SHP77 treated with DMSO at 0.1 percent for 48 hours (cell line): Measurements from ENCODE around the gene FAM98A.

Experiments
- DNase-seq: peaks from one replicate; lab custom pipeline; 2025; lab: John Stamatoyannopoulos, UW

The FAM98A gene

GRCh38 chr2:33599175-33599942, at the start of gene FAM98A:
FAM98A (minus strand) TSS chr2:33599299; CDS start chr2:33599221, 78 bp downstream.
- peak; percentile 98 for DNase-seq

DNA sequence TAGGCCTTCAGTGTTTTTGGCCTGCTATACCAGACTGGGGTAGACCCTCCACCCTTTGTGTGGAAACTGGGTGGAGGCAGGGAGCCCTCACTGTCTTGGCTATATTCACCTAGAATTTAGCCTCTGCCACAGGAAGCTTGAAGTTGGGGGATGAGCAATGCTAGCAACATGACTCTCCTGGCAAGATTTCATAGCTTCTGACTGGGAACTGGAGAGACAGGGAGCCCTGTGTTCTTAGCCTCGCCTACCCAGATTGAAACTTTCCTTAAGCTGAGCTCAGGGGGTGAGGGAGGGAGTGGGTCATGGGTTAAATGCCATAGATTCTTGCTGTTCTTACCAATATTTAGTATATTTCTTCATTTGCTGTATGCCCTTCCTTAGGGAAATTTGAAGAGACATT, 46.8 kb upstream of the FAM98A start:
- no peak for DNase-seq

GRCh38 chr2:33644215-33644614, 45.1 kb upstream of the FAM98A start:
- DNase-seq: no peak

DNA sequence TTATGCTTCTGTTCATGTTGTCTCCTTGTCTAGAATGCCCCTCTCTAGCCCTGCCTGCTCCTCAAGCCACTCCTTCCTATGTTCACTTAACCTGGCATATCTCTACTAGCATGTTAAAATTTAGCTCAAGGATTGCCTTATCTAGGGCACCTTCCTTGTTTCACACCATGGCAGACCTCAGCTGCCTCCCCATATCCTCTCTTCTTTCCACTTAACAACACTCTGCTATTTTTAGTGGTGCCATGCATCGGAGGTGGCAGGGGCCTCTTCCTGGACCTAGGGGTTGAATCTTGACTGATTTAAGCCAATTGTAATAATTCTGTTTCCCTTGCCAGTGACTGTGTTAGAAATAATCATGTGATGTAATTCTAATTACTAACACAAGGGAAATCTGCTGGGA, 36.9 kb upstream of the FAM98A start:
- DNase-seq: no peak

DNA sequence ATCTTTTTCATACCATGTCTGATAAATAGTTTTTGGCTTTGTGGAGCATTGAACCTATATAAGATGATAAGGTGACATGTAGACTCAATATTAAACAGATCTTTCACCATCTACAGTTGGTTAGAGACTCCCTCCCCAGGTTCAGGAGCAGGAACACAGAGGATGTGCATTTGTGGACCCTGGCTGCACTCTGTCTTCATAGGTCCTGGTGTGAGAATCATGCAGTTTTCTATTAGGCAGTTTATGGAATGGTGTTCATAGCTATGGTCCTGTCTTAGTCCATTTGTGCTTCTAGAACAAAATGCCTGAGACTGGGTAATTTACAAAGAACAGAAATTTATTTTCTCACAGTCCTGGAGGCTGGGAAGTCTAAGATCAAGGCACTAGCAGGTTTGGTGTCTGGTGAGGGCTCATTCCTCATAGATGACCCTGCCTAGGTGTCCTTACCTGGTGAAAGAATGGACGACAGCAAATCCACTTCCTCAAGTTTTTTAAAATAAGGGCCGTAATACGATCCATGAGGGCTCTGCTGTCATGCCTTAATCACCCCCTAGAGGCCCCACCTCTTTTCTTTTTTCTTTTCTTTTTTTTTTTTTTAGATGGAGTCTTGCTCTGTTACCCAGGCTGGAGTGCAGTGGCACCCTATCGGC, 35.3 kb upstream of the FAM98A start:
- DNase-seq: no peak

GRCh38 chr2:33633315-33633714, 34.2 kb upstream of the FAM98A start:
- no peak for DNase-seq

GRCh38 chr2:33632831-33633230, 33.7 kb upstream of the FAM98A start:
- no peak for DNase-seq

GRCh38 chr2:33628031-33628827, 29.1 kb upstream of the FAM98A start:
- no peak for DNase-seq

DNA sequence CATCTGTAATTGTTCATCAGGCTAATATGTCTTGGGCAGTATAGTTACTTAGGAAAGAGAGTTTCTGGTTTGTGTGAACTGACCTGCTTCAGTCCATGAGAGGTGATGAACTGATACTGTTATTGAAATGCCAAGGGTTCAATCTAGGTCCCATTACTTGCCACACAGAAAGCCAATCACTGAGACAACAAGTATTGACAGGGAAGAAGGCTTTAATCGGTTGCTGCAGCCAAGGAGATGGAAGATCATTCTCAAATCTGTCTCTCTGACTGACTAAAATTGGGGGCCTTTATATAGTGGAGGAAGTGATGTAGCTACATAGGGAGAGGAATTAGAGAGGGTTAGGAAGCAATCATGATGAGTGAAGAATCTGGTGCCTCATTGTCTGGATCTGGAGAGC, 19.9 kb upstream of the FAM98A start:
- no peak for DNase-seq

GRCh38 chr2:33617989-33618388, 18.9 kb upstream of the FAM98A start:
- no peak for DNase-seq

DNA sequence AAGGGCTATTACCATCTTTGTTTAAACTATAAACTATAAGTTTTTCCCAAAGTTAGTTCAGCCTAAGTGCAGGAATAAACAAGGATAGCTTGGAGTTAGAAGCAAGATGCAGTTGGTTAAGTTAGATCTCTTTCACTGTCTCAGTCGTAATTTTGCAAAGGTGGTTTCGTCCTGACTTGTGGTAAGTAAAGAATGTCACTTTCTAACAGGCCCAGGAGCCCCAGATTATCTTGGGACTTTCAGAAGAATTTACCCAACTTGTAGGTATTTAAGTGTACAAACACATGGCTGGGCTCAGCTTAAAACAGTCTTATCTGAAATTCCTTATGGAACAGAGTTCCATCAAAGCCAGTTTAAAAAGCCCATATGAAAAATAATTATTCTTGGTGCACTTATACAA, 18.3 kb upstream of the FAM98A start:
- DNase-seq: no peak

GRCh38 chr2:33616873-33617272, 17.8 kb upstream of the FAM98A start:
- DNase-seq: no peak

- no peak for DNase-seq
Measured at GRCh38 chr2:33614190-33614589, 15.1 kb upstream of the FAM98A start.

DNA sequence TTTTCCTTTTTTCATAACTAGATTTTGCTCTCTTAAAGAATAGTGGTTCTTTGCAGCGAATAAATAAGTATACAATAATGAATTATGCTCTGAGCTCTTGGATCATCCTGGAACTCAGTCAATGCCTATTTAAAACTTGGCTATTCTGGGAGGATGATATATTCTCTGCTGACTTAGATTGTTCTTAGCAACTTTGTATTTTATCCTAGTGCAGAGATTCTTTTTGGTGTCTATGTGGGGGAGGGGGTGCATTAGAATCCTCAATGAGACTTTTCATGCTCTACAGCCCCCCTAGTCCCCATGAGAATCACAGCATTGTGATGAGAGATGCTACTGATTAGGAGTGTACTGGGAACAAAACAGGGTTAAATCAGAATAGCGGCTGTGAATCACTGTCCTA, 8.8 kb upstream of the FAM98A start:
- DNase-seq: no peak

- no peak for DNase-seq
Measured at GRCh38 chr2:33607251-33607721, 8.2 kb upstream of the FAM98A start.

- DNase-seq: no peak
Measured at GRCh38 chr2:33606622-33607021, 7.5 kb upstream of the FAM98A start.

DNA sequence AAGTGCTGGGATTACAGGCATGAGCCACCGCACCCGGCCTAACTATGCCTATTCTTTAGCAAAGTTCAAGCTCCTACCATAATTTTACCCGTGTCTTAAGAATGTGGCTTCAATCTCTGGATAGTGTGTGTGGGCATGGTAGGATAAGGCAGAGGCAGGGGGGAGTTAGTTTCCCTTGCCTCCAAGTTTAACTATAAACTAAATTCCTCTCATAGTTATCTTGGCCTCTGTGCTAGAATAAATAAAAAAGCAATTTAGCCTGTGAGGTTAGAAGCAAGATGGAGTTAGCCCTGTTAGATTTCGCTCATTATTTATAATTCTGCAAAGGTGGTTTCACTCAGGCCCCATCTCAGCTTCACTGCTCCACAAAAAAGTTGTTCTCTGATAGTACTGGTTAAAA, 7.0 kb upstream of the FAM98A start:
- DNase-seq: no peak

- DNase-seq: no peak
Measured at GRCh38 chr2:33605056-33605455, 6.0 kb upstream of the FAM98A start.

DNA sequence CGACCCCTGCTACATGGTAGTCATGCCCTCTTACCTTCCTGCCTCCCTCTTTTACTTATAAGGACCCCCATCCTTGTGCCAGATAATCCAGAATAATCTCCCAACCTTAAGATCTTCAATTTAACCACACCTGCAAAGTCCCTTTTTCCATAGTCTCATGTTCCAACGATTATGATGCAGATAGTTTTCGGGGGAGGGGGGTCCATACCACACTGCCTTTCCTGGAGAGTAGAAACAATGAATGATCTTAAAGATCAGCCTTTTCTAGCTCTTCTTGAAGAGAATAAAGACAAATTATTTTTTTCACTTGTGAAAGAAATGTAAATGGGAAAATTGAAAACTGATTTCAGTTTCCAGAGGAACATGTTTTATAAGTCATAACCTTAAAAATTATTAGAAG, 4.3 kb upstream of the FAM98A start:
- DNase-seq: no peak

DNA sequence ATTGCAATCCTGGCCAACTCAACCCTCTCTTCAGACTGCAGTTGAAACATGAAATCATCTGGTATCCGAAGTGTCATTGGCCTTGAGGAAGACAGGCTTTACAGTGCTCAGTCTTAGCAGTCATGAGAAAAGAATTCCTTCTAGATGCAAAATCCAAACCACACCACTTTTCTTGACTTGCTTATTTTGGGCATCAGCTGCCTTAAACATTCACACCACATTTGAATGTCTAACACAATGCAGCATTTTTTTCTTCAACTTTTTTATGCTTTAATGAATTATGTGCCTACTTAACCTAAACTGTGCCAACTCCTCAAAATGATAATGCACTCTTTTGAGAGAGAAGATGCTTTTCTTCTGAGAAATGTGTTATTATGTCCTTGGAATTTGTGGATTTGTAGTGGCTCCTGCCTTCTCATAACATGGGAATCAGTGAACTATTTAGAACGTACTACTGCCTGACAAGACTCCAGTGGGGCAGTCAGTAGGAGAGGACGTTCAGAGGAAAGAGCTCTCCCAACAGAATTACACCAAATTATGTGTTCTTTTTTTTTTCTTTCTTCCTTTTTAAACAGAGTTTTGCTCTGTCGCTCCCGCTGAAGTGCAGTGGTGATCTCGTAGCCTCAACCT, 3.2 kb upstream of the FAM98A start:
- DNase-seq: no peak

DNA sequence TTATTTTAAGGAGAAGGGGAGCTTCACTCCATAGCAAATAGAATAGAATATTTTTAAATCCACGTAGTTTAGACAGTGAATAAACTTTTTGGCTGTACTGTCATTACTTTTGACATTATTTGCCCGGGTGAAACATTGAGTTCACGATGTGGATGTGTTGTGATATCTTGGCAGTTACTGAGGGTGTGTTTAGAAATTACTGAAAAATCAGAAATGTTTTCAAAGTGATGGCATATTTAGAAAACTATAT, 769 bp upstream of the FAM98A start:
- no peak for DNase-seq

DNA sequence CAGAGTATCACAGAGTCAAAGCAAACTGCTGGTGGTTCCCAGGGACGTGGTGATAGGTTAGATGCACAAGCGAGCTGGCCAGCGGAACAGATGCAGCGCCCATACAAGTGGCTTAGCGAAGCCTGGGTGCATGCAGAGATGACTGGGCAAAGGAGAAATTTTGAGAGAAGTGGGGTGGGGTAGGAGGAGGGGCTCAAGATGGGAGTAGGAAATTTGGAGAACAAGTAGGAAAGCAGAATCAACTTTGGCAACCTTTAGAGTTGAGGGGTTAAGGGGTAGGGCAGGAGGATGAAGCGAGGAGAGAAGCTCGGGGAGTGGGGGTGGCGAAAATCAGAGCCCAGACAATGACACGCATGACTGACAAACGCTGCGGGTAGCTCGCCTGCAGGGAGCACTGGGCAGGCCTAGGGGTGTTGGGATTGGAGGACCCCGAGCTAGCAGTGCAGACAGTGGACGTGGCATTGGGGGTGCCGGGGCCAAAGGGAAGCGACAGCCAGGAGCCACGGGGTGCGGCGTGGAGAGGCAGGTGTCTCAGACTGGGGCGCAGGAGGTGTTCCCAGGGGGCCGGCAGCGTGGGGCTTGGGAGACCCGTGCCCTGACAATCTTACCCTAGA, 431 bp downstream of the FAM98A start:
- DNase-seq: no peak
